Mammary epithelial cell (primary cell): ENCODE measurements around the gene COL27A1.

Experiments used
- EZH2 ChIP-seq: IDR thresholded peaks from 2 replicates; pipeline ENCODE4 v1.6.1; 2012; ENCODE audit warnings: low read length, inconsistent platforms, borderline replicate concordance
- TF ChIP-seq, protein P1 (sequence below), 2 donors: IDR thresholded peaks in 1 of 2; conservative IDR thresholded peaks in 1 of 2; 2 replicates each; pipeline ENCODE4 v1.5.1; 2011 to 2012; ENCODE audit warnings: inconsistent platforms in 2 of 2, low read length in 2 of 2, mild to moderate bottlenecking in 2 of 2, control low read depth in 1 of 2, low read depth in 1 of 2; ENCODE audit not compliant: insufficient read depth in 1 of 2; ENCODE audit errors: extremely low read depth in 1 of 2

DNA sequence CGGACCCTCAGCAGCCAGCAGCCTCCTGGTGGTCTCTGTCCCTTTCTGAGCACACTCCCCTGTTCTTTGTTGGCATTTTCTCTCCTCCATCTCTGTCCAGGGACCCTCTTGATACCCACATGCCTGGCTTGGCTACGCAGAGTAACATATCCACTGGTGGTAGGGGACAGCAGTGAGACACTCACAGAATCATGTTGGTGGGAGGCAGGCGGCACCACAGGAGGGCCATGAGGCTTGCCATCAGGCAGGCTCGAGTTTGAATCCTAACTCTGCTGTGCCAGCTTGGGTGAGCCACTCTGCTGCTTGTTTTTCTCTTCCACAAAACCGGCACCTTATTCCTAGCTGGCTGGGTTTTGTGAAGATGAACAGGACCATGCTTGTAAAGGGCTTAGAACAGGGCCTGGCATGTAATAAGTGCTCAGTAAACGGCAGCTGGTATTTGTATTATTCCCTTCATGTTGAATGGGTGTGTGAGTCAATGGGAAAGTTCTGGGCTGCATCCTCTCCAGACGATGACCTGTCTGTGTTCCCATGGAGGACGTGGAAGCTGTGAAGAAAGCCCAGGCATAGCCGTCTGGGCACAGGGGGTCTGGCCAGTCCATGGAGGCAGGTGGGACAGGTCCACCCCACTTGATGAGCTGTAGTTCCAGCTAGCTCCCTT, 2.3 kb downstream of the COL27A1 start:
- TF ChIP-seq, protein P1, sequence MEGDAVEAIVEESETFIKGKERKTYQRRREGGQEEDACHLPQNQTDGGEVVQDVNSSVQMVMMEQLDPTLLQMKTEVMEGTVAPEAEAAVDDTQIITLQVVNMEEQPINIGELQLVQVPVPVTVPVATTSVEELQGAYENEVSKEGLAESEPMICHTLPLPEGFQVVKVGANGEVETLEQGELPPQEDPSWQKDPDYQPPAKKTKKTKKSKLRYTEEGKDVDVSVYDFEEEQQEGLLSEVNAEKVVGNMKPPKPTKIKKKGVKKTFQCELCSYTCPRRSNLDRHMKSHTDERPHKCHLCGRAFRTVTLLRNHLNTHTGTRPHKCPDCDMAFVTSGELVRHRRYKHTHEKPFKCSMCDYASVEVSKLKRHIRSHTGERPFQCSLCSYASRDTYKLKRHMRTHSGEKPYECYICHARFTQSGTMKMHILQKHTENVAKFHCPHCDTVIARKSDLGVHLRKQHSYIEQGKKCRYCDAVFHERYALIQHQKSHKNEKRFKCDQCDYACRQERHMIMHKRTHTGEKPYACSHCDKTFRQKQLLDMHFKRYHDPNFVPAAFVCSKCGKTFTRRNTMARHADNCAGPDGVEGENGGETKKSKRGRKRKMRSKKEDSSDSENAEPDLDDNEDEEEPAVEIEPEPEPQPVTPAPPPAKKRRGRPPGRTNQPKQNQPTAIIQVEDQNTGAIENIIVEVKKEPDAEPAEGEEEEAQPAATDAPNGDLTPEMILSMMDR (conservative IDR thresholded peaks at IDR 0.05 in 1 of 2, IDR thresholded peaks at IDR 0.05 in 1 of 2; ENCODE audit: extremely low read depth in 1 of 2, insufficient read depth in 1 of 2, low read depth in 1 of 2, low read length in 2 of 2): no peak
- no peak for TF ChIP-seq EZH2
